NCI-H345 treated with DMSO at 0.1 percent for 48 hours (cell line): Measurements from ENCODE around the gene BCKDK.
"Not testable (repeated sequence)": the region's sequence is repeated elsewhere in the genome, so short reads cannot be mapped to it uniquely, and the experiment has no call there.

Experiments used
- DNase-seq: peaks from one replicate; lab custom pipeline; 2025; ENCODE audit not compliant: unreplicated experiment; lab: John Stamatoyannopoulos, UW

Gene BCKDK

GRCh38 chr16:31094424-31095120 is 13.6 kb upstream of the BCKDK start, which contains the start of gene VKORC1:
Gene VKORC1 (minus strand): TSS chr16:31094797. CDS start chr16:31094729, 68 bp downstream.
- peak; percentile 99 for DNase-seq

DNA sequence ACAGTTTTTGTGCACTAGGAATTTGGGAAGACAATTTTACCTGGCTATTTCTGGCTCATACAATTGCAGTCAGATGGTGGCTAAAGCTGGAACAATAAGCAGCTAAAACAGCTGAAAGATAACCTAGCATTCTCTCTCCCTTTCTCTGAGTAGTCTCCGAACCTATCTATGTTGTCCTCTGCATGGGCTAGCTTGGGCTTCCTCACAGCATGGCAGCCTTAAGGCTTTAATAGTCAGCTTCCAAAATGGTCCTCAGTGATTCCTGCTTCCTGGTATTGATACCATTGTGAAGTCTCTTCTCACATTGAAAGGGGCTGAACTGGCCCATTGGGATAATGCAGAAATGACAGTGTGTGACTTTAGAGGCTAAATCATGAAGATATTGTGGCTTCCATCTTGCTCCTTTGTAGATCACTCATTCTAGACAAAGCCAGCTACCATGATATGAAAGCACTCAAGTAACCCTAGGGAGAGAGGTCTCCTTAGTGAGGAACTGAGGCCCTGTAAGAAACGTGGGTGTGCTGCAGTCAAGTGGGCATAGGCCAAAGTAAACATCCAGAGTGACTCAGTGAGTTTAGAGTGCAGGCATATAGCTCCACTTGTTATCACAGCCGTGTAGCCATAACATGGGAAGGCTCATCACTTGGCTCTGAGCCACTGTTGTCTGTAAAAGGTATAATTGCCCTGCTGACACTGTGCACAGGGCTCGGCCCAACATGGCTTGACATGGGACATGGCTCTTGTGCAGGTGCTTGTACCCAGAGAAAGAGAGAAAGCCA is 8.1 kb upstream of the BCKDK start:
- DNase-seq, result no peak

DNA sequence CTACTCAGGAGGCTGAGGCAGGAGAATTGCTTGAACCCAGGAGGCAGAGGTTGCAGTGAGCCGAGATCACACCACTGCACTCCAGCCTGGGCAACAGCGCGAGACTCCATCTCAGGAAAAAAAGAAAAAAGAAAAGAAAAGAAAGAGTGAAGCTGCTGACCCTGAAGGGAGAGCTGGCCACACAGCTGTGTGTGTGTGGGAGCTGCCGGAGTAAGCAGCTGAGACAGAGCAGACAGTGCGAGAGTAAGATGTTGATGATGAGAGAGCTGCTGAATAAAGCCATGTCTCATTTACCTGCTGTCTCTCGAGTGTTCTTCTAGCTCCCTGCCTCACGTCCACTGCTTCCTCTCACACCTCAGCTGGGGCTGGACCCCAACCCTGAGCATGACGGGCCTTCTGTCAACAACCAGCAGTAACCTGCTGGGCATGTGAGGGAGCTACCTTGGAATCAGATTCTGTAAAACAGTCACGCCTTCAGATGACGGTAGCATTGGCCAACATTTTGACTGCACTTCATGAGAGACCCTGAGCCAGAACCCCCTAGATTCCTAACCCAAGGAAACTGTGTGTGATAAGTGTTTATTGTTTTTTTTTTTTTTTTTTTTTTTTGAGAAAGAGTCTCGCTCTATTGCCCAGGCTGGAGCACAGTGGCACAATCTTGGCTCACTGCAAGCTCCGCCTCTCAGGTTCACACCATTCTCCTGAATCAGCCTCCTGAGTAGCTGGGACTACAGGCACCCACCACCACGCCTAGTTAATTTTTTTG is 7.1 kb upstream of the BCKDK start:
- DNase-seq, result not testable (repeated sequence)

- peak; percentile 23 for DNase-seq
Observed at GRCh38 chr16:31105677-31106213, 2.4 kb upstream of the BCKDK start.

DNA sequence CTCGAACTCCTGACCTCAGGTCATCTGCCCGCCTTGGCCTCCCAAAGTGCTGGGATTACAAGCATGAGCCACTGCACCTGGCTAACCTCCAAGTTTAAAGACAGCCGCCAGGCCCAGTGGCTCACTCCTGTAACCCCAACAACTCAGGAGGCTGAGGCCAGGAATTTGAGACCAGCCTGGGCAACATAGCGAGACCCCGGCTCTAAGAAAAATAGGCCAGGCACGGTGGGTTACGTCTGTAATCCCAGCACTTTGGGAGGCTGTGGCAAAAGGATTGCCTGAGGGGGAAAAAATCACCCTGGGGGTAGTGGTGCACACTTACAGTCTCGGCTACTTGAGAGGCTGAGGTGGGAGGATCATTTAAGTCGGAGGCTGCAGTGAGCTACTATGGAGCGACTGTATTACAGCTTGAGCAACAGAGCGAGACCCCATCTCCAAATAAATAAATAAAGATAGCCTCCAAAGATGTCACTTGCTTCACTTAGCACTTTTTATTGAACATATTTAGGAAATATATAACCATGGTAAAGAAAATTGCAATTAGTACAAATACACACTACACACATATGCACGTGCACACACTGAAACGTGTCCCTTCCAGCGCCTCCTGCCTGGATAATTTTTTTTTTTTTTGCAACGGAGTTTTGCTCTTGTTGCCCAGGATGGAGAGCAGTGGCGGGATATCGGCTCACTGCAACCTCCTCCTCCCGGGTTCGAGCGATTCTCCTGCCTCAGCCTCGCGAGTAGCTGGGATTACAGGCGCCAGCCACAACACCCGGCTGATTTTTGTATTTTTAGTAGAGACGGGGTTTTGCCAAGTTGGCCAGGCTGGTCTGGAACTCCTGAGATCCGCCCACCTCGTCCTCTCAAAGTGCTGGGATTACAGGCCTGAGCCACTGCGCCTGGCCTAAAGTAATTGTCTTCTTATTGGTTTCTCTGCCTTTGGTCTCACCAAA is 1.4 kb upstream of the BCKDK start:
- no peak for DNase-seq

DNA sequence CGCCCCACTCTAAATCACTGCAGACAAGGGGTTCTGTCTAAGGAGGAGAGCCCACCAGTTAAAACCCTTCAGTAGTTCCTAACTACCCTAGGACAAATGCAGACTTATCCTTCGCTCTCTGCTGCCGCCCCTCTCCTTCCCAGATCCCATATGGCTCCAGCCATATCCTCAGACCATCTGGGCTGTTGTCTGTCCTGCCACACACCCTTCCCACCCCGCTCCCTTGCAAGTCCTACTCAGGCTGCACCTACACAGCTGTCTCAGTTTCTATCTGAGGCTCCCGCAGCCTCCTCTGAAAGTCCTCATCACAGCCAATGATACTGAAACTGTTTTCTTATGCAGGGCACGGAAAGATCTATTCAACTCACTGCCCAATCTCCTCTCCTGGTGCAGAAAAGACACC is 720 bp upstream of the BCKDK start:
- no peak for DNase-seq

DNA sequence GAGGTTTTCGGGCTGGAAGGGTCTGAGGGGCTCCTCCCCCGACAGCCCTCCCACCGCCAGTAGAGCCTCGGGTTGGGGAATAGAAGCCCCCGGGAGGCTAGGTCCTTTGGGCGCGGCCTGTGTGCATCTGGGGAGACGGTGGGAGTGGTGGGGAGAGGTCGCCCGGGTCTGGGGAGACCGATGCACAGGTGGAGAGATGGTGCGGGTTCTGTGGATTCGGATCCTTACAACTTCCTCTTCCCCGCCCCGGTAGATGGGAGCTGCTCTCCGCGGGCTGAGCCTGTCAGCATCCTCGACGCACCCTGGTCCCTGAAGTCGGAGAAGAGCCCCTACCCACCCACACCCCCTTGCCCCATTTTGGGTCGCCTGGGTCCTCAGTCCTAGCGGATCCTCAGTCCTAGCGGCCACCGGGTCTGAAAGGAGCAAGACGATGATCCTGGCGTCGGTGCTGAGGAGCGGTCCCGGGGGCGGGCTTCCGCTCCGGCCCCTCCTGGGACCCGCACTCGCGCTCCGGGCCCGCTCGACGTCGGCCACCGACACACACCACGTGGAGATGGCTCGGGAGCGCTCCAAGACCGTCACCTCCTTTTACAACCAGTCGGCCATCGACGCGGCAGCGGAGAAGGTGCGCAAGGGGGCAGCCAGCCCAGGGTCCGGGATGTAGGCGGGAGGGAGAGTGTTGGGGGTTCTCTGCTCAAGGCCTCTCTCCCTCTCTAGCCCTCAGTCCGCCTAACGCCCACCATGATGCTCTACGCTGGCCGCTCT is 790 bp downstream of the BCKDK start:
- DNase-seq, result no peak

DNA sequence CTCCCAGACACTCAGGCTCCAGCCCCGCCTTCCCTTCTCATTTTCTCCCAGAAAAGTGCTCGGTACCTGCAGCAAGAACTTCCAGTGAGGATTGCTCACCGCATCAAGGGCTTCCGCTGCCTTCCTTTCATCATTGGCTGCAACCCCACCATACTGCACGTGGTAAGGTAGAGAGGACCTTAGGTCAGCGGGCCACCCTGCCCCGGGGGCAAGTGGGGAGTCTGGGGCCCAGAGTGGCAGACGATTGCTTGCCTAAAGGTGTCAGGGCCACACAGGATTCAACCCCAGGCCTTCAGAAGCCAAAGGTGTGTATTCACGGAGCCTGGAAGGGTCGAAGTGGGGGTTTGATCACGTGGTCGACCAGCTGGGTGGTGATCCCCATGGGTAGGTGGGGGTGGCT is 1.4 kb downstream of the BCKDK start:
- no peak for DNase-seq

DNA sequence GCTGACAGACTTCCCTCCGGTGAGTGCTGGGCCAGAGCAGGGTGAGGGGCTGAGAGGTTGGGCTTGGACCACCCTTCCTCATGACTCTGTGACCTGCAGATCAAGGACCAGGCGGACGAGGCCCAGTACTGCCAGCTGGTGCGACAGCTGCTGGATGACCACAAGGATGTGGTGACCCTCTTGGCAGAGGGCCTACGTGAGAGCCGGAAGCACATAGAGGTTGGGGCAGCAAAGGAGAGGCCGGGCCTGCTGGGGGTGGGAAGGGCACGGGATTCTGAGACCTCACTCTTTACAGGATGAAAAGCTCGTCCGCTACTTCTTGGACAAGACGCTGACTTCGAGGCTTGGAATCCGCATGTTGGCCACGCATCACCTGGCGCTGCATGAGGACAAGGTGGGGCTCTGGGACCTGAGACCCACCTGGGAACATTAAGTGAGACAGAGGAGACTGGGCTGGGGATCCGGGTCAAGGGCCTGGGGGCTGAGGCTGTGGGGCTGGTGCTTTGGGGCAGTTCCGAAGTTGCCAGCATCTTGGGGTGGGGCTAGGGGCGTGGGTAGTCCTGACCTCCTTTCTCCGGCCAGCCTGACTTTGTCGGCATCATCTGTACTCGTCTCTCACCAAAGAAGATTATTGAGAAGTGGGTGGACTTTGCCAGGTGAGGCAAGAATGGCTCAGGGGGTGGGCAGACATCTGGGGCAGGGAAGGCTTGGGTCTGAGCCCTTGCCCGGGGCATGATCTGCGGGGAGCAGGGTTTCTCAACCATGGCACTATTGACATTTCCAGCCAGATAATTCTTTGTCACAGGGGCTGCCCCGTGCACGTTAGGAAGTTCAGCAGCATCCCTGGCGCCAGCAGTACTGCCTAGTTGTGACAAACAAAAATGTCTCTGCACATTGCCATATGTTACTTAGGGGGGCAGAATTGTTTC is 2.2 kb downstream of the BCKDK start:
- no peak for DNase-seq

DNA sequence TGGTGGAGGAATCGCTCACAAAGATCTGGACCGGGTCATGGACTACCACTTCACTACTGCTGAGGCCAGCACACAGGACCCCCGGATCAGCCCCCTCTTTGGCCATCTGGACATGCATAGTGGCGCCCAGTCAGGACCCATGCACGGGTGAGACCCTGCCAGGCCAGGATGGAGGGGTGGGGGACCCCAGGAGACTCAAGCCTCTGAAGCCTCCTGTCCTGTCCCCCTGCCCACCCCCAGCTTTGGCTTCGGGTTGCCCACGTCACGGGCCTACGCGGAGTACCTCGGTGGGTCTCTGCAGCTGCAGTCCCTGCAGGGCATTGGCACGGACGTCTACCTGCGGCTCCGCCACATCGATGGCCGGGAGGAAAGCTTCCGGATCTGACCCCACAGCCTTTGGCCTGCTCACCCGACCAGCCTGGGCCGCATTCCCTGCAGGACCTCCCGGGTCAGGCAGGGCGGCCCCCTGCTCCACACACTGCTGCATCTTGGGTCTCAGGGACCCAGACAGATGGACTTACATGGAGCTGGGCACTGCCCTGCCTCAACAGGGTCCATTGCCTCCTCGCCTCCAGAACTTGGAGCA is 3.8 kb downstream of the BCKDK start:
- DNase-seq, result no peak

GRCh38 chr16:31112711-31113110 is 4.5 kb downstream of the BCKDK start:
- no peak for DNase-seq

- no peak for DNase-seq
Observed at GRCh38 chr16:31113121-31114120, 5.2 kb downstream of the BCKDK start.

GRCh38 chr16:31114468-31114867 is 6.3 kb downstream of the BCKDK start:
- no peak for DNase-seq

GRCh38 chr16:31117384-31118222 is 9.4 kb downstream of the BCKDK start, which contains the start of gene KAT8:
Gene KAT8 (plus strand): TSS chr16:31117664. CDS start chr16:31117682, 18 bp downstream.
- peak; percentile 97 for DNase-seq

DNA sequence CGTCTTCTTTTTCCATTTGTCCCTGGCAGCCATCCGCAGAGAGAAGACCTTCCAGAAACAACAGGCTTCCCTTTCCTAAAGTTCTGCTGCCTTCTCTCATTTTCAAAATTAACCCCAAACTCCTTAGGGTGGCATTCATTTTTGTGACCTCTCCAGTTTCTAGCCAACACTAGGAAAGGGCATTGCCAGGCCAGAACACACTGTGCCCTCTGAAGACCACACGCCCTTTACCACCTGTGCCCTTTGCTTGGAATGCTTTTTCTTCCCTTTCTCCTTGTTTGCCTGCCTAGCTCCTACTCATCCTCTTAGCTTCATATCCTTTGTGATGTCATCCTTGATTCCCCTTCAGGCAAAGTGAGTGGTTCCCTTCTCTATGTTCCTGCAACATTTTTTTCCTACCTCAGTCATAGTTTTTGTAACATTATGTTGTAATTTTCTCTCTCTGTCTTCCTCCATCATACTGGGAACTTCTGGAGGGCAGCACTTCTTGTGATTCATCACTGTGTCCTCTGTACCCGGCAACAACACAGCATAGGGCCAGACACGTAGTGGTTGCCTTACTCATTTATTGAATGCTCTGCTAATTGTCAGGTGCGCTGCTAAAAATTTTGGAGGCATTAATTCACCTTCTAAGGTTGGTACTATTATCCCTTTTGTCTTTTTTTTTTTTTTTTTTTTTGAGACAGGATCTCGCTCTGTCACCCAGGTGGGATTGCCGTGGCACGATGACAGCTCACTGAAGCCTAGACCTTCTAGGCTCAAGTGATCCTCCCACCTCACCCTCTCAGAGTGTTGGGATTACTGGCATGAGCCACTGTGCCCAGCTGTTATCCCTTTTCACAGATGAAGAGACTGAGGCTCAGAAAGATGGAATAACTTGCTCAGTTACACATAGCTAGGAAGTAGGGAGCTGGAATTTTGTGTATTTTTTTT is 10.3 kb downstream of the BCKDK start:
- no peak for DNase-seq
